GM13976 (cell line): ENCODE measurements around the gene FBXL5.
A peak's percentile ranks its signal among the peaks of the same experiment; 100 is the strongest.

Source experiments
- DNase-seq: peaks from one replicate; pipeline ENCODE4 v3.0.0; 2012; ENCODE audit warnings: low spot score
- CTCF ChIP-seq: IDR thresholded peaks from 2 replicates; pipeline ENCODE4 v1.5.1; 2012; ENCODE audit warnings: borderline replicate concordance, mild to moderate bottlenecking; ENCODE audit not compliant: insufficient read depth; ENCODE audit errors: extremely low read depth, missing control alignments, control extremely low read depth
- in situ Hi-C: fragments of 300-500 bp; cut with MboI; formaldehyde crosslinking; loops from one replicate; pipeline ENCODE4 v1.12.0; 2022; ENCODE audit warnings: low sequenced_read_pairs, mixed read lengths, inconsistent platforms; ENCODE audit not compliant: unreplicated experiment

FBXL5 gene

GRCh38 chr4:15655223-15656037 is at the start of gene FBXL5:
Gene FBXL5, minus strand, starts transcription at chr4:15655357. Its CDS starts 70 bp downstream, at chr4:15655287.
- in situ Hi-C loops, result loop anchor here (25.0 kb wide), 2 partner anchors 418 to 643 kb away; partner anchors contain the start of gene CPEB2
- DNase-seq, result peak; percentile 94
- TF ChIP-seq CTCF, result no peak

- in situ Hi-C loops, result no loop called here
- no peak for DNase-seq
- TF ChIP-seq CTCF, result no peak
Measured at GRCh38 chr4:15704129-15704528, 49.0 kb upstream of the FBXL5 start.

- TF ChIP-seq CTCF, result no peak
- DNase-seq, result no peak
- in situ Hi-C loops, result no loop called here
Measured at GRCh38 chr4:15703439-15703838, 48.3 kb upstream of the FBXL5 start.

GRCh38 chr4:15702941-15703403 is 47.8 kb upstream of the FBXL5 start, which contains the start of gene BST1:
Gene BST1, plus strand, starts transcription at chr4:15703065. Its CDS starts 80 bp downstream, at chr4:15703145.
- in situ Hi-C loops, result no loop called here
- TF ChIP-seq CTCF, result no peak
- DNase-seq, result peak; percentile 61

- in situ Hi-C loops, result no loop called here
- TF ChIP-seq CTCF, result no peak
- no peak for DNase-seq
Measured at GRCh38 chr4:15696866-15697265, 41.7 kb upstream of the FBXL5 start.

GRCh38 chr4:15695729-15696128 is 40.6 kb upstream of the FBXL5 start:
- TF ChIP-seq CTCF, result no peak
- in situ Hi-C loops, result no loop called here
- no peak for DNase-seq
